ENCODE results near the gene ADCY10. TPM values are rescaled to one million over a fixed set of nuclear protein-coding genes. Genes with fewer than 3 reads are reported as not detected.

Gene ADCY10
- total RNA-seq (2022; extraction: Qiagen RNA extraction; ENCODE audit: low read depth) = 0.07 to 0.20 TPM (median 0.08 TPM) in 3 of 5 replicates, not detected in the others

GRCh38 chr1:167913895-167914496 is at the start of gene ADCY10:
ADCY10 (minus strand) TSS chr1:167914134; CDS start chr1:167905140, 8,994 bp downstream.

GRCh38 chr1:167936930-167937708 is 23.2 kb upstream of the ADCY10 start, which contains the start of gene MPC2:
MPC2 (minus strand) TSS chr1:167937072; CDS start chr1:167935841, 1,231 bp downstream.

GRCh38 chr1:167936068-167936929 is 22.4 kb upstream of the ADCY10 start, which contains the start of gene DCAF6:
DCAF6 (plus strand) TSS chr1:167936683; CDS start chr1:167936912, 229 bp downstream.

Other genes with a start within 250 kb of the ADCY10 start
- 106 to 122 TPM (median 116 TPM) in 5 replicates for gene MPZL1, start 192.2 kb downstream of the ADCY10 start, total RNA-seq (2022; extraction: Qiagen RNA extraction; ENCODE audit: low read depth)
- 24.8 to 29.4 TPM (median 25.7 TPM) in 5 replicates for gene DCAF6, start 22.5 kb upstream of the ADCY10 start, total RNA-seq (2022; extraction: Qiagen RNA extraction; ENCODE audit: low read depth)
- gene MPC2, start 22.9 kb upstream of the ADCY10 start, total RNA-seq (2022; extraction: Qiagen RNA extraction; ENCODE audit: low read depth) = 47.1 to 86.0 TPM (median 73.5 TPM) in 5 replicates
- 8.5 to 16.3 TPM (median 13.7 TPM) in 5 replicates for gene GPR161, start 222.8 kb upstream of the ADCY10 start, total RNA-seq (2022; extraction: Qiagen RNA extraction; ENCODE audit: low read depth)